ENCODE results near the gene SCN4B. TPM values are rescaled to one million over a fixed set of nuclear protein-coding genes. Genes with fewer than 3 reads are reported as not detected.
"Not testable (repeated sequence)": the region's sequence is repeated elsewhere in the genome, so short reads cannot be mapped to it uniquely, and the experiment has no call there.

The SCN4B gene
- total and polyA plus RNA-seq, 2 of the 4 experiments (the other 2 are of a cell fraction): 0.18 to 0.44 TPM

GRCh38 chr11:118190942-118191506 lies 38.4 kb upstream of the SCN4B start:
- DNase-seq; H4K5ac ChIP-seq (ENCODE audit: low read depth, low read length); H4K8ac ChIP-seq (ENCODE audit: low read depth in 2 of 2, low read length in 2 of 2); H2AK5ac ChIP-seq (ENCODE audit: low read depth, low read length); H3K27me3 ChIP-seq (ENCODE audit: control insufficient read depth, insufficient read depth, low read length); H3K9me3 ChIP-seq (ENCODE audit: control insufficient read depth, insufficient read depth, low read length); H2BK5ac ChIP-seq (ENCODE audit: low read depth, low read length, poor library complexity, severe bottlenecking); CTCF ChIA-PET; H3K18ac ChIP-seq (ENCODE audit: low read depth, low read length); H2BK120ac ChIP-seq (ENCODE audit: low read depth, low read length); H3K9ac ChIP-seq (ENCODE audit: low read depth, low read length); H2AFZ ChIP-seq (replicated peaks; ENCODE audit: low read length, poor library complexity); H3K56ac ChIP-seq (ENCODE audit: extremely low read depth, insufficient read depth, low read length); H3K4me2 ChIP-seq (ENCODE audit: low read depth, low read length); H2AK9ac ChIP-seq (replicated peaks; ENCODE audit: low read depth, low read length, poor library complexity); H4K91ac ChIP-seq (ENCODE audit: insufficient read depth, low read depth, low read length); H3K4me3 ChIP-seq (ENCODE audit: insufficient read depth, low read depth, low read length); H3K27ac ChIP-seq (ENCODE audit: insufficient read depth, low read length); H3K36me3 ChIP-seq (ENCODE audit: control insufficient read depth, insufficient read depth, low read length); dilution Hi-C loops (cut with HindIII; ENCODE audit: low sequenced_read_pairs, unreplicated experiment); POLR2A ChIA-PET (ENCODE audit: unreplicated experiment); H3K4ac ChIP-seq (ENCODE audit: low read depth, low read length); H3K23ac ChIP-seq (ENCODE audit: low read depth, low read length); H4K20me1 ChIP-seq (ENCODE audit: insufficient read depth, low read length); H3K4me1 ChIP-seq (ENCODE audit: control insufficient read depth, insufficient read depth, low read length); H3K9me1 ChIP-seq (ENCODE audit: insufficient read depth, low read length); H3K14ac ChIP-seq (replicated peaks; ENCODE audit: low read depth, low read length); in situ Hi-C loops (cut with MboI; ENCODE audit: low sequenced_read_pairs); H3K79me1 ChIP-seq (ENCODE audit: low read depth in 1 of 2, low read length in 2 of 2); ATAC-seq (ENCODE audit: low read depth); BruUV-seq (replicated peaks); H2BK20ac ChIP-seq (ENCODE audit: low read depth, low read length); H2BK15ac ChIP-seq (ENCODE audit: low read depth, low read length); intact Hi-C loops (cut with micrococcal nuclease): not testable (repeated sequence)
- WGBS, 2 experiments (ENCODE audit: extremely low coverage in 2 of 2, insufficient read length in 1 of 2): no CpG with 5 or more reads among the region's 2 CpGs
